ENCODE measurements around the gene PSMD11.
"Not testable (repeated sequence)": the region's sequence is repeated elsewhere in the genome, so short reads cannot be mapped to it uniquely, and the experiment has no call there.

PSMD11 gene

DNA sequence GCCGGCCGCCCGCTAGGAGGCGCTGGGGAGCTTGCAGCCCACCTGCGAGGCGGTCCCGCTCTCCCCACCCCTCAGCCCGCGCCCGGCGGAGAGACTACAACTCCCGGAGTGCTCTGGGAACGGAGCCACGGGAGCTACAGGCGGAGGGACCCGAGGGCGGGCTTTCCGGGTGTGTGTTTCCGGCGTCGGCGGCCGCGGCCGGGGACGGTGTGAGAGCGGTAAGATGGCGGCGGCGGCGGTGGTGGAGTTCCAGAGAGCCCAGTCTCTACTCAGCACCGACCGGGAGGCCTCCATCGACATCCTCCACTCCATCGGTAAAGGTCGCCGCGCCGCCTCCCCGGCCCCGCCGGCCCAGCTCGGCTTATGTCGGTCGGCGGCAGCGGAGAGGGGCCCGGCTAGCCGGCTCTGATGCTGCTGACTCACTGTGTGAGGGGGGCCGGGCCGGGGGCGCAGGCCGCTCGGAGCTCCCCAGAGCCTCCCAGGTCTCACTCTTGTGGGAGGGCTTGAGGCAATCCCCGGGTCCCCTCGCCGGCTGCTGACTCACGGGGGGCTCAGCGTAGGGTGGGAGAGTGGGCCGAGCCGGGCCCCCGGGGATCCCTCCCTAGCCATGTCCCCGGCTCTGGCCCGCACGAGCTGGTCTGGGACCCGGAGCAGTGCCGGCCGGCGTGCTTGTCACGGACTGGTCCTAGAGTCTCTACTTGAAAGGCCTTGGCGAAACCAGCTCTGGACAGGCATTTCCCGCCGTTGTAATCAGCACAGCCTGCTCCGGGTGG lies at the start of gene PSMD11:
PSMD11 (plus strand) TSS at position 210 of the 773 bp plus-strand sequence; CDS start at position 224, 14 bp downstream.
- DNase-seq, result peak; percentile 96

DNA sequence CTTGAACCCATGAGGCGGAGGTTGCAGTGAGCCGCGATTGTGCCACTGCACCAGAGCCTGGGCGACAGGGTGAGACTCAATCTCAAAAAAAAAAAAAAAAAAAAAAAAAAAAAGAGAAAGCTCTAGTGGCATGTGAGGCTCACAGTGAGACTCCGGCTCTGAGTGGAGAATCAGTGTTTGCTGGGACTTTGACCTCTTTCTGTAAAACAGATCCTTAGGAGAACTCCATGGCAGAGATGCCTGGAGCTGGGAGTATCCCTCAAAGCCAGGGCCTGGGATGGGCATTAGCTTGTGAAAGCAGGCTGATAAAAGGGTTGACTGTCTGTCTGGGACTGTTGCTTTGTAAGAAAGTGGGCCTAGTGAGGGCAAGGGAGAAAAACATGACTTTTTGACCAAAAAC lies 48.0 kb upstream of the PSMD11 start:
- DNase-seq, result no peak

DNA sequence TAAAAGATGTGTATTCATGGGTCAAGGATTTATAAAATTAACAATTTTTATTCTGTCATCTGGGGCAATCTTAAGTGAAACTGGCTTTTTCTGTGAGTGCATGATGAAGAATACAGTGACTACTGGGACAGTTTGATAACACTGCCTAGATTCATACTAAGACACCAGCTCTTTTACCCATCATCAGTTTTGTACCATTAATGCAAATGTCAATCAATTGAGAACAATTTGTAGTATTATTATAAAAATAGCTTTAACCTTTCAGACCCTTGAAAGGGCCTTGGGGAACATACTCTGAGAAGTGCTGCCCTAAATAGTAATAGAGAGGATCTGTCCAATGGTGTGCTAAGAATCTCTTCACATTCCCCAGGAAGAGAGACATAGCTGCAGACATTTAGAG lies 45.4 kb upstream of the PSMD11 start:
- no peak for DNase-seq

DNA sequence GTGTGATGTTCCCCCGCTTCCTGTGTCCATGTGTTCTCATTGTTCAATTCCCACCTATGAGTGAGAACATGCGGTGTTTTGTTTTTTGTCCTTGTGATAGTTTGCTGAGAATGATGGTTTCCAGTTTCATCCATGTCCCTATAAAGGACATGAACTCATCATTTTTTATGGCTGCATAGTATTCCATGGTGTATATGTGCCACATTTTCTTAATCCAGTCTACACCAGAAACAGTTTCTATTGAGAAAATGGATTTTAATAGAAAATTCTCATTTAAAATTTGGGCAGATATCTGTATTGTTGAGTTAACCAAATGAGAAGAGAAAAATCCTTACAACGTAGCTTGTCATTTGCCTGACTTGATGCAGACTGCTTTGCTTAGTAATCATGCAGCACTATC lies 34.2 kb upstream of the PSMD11 start:
- not testable (repeated sequence) for DNase-seq

- DNase-seq, result no peak
These were observed 17.4 kb upstream of the PSMD11 start for GRCh38 chr17:32426894-32427293.

DNA sequence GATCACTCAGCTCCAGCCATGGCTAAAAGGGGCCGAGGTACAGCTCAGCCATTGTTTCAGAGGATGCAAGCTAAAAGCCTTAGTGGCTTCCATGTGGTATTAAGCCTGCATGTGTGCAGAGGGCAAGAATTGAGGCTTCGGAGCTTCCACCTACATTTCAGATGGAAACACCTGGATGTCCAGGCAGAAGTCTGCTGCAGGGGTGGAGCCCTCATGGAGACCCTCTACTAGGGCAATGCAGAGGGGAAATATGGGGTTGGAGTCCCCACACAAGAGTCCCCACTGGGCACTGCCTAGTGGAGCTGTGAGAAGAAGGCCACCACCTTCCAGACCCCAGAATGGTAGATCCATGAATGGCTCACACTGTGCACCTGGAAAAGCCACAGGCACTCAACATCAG lies 14.7 kb upstream of the PSMD11 start:
- no peak for DNase-seq

- no peak for DNase-seq
These were observed 3.6 kb upstream of the PSMD11 start for GRCh38 chr17:32440722-32441121.

DNA sequence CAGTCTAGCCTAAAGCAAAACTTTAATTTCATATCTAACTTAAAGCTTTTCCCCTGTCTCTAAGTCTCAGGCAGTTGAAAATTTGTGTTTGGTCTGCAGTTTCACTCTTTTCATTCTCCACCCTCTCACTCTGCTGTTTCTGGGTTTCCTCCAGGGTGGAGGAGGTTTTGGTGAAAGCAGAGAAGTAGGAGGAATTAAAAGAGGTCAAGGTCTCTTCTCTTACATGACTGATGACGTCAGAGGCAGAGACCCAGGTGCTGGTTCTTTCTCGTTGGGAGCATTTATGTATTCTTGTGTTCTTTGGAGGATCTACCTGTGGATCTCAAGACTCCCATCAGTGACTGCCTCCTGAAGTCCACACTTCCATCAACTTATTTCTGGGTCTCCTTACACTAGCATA lies 2.4 kb upstream of the PSMD11 start:
- DNase-seq, result no peak

DNA sequence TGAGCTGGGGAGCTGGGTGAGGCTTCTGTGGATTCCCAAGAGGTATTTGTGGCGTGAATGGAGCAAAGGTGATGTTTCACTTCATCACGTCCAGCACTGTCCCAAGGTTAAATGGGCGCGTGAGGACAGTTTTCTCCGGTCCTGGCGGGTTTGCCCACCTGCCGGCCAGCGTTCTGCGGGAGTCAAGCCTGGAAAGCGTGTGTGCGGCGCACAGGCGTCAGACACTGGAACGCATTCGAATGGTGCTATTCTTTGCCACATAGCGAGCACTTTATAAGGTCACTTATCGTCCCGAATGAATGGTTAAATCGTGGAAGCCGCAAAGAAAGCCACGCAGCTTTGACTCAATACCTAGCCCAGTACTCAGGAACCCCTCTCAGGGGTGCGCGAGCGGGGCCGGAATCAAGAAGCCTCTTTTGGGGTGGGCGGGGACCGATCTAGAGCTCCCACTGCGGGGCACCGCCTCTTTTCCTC lies 446 bp upstream of the PSMD11 start:
- DNase-seq, result no peak

GRCh38 chr17:32445074-32445415 lies 735 bp downstream of the PSMD11 start:
- DNase-seq, result no peak

DNA sequence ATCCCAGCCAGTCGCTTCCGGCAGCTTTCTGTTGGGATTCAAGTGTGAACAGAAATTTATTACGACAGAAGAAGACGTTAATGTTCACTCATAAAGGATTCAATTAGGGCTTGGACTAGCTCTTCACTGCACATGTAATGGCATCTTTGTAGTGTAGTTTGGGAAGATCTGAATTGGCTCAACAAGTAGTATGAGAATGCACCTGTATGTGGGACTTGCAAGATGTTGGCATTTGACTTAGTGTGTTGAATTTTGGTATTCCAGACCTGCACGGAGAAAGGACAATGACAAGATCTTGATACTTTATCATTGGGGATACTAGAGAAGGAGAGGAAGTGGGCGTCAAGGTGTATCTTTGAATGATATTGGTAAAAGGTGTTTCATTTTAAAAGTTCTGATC lies 1.2 kb downstream of the PSMD11 start:
- DNase-seq, result no peak

- no peak for DNase-seq
These were observed 1.7 kb downstream of the PSMD11 start for GRCh38 chr17:32445971-32446370.

- DNase-seq, result no peak
These were observed 2.6 kb downstream of the PSMD11 start for GRCh38 chr17:32446949-32447348.

GRCh38 chr17:32449963-32450362 lies 5.7 kb downstream of the PSMD11 start:
- no peak for DNase-seq

GRCh38 chr17:32450379-32450778 lies 6.1 kb downstream of the PSMD11 start:
- not testable (repeated sequence) for DNase-seq

- DNase-seq, result no peak
These were observed 7.6 kb downstream of the PSMD11 start for GRCh38 chr17:32451879-32452278.

DNA sequence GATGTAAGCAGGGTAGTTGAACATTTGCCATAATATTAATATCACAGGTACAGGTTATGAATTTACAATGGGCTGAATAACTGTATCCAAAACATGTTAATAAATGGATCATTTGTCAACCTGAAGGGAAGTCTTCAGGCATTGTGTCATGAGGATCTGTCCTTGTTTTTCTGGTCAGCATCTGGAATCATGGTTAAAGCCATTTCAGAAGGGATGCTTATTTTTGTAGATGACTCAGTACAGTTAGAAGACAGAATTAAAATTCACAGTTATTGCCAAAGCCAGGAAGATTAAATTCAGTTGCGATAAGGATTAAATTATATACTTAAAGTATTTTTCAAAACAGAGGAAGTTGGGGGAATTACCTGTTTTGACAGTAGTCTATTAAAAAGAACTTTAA lies 8.0 kb downstream of the PSMD11 start:
- DNase-seq, result no peak

DNA sequence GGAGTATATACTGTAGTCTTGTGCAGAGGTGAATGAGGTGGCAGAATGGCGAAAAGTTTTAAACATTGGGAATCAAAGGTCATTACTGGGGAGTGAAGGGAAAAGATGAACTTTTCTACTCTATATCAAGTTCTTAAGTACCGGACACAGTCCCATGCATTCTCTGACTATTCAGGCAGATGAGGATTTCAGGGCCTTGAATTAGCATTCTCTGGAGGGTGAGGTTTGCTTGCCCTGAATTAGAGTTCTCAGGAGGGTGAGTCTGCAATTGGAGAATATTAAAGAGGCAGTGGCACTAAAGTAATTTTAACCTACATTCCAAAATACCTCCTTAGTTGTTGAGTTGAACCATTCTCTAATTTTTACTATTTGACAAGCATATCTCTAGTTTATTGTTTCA lies 9.1 kb downstream of the PSMD11 start:
- DNase-seq, result no peak

DNA sequence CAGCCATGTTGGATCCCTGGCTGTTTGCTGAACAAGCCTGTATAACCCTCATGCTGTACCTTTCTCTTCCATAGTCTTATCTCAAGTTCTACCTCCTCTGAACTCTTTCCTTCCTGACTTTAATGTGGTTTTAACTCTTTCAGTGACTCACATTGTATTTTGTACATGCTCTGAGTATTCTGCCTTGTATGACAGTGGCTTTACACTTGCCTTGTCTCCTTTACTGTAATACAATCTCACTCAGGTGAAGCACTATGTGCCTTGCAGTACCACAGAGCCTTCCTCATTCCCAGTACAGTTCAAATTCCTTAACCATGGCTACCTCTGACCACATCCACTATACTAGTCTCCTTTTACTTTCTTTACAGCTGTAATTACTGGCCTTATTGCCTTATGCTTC lies 14.1 kb downstream of the PSMD11 start:
- DNase-seq, result no peak

- no peak for DNase-seq
These were observed 15.7 kb downstream of the PSMD11 start for GRCh38 chr17:32460054-32460453.

GRCh38 chr17:32461498-32461852 lies 17.2 kb downstream of the PSMD11 start:
- DNase-seq, result no peak

GRCh38 chr17:32461853-32462617 lies 17.7 kb downstream of the PSMD11 start:
- no peak for DNase-seq

DNA sequence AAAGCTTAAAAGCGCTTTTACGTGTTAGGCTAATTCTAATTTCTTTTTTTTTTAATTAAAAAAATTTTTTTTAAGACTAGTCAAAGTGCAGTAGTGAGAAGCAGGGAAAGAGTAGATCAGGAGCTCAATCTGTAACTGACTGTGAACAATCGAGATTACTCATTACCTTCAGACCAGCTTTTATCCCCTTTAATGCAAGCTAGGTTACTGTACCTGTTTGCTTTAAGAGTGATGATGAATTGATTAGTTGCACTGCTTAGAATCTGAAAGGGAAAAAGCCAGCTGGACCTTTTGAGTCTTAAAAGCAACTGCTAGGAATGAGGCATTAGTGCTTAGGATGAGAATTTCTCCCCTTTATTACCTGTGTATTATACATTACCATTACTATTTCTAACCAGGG lies 19.0 kb downstream of the PSMD11 start:
- DNase-seq, result no peak

- DNase-seq, result no peak
These were observed 20.1 kb downstream of the PSMD11 start for GRCh38 chr17:32464374-32464773.

- DNase-seq, result no peak
These were observed 23.6 kb downstream of the PSMD11 start for GRCh38 chr17:32467949-32468348.

All from T1000 (cell line).